HepG2 (cell line): ENCODE data around the gene HMBS.

Source experiments
- ATF7 ChIP-seq, 2 experiments: fragments of 450-650 bp in 1 of 2; sonication (generic) in 1 of 2; formaldehyde crosslinking in 1 of 2; IDR thresholded peaks; 2 replicates each; pipeline versions ENCODE4 v1.4.0 to v1.6.1; 2016 to 2020; ENCODE audit warnings: antibody characterized with exemption in 1 of 2, mild to moderate bottlenecking in 1 of 2, missing genetic modification reagents in 1 of 2
- CTCF ChIP-seq: sonication (generic); formaldehyde crosslinking; IDR thresholded peaks from 2 replicates; pipeline ENCODE4 v1.5.0; 2020; ENCODE audit warnings: mild to moderate bottlenecking, missing genetic modification reagents, moderate library complexity
- EZH2 ChIP-seq: conservative IDR thresholded peaks from 2 replicates; pipeline ENCODE4 v1.6.1; 2012; ENCODE audit warnings: mild to moderate bottlenecking, low read depth, low read length, moderate library complexity
- JUND ChIP-seq: sonication (generic); formaldehyde crosslinking; IDR thresholded peaks from 2 replicates; pipeline ENCODE4 v1.8.0; 2022; ENCODE audit warnings: mild to moderate bottlenecking, missing genetic modification reagents
- KLF6 ChIP-seq: IDR thresholded peaks from 2 replicates; pipeline ENCODE4 v1.8.0; 2016; ENCODE audit warnings: missing biosample characterization, missing genetic modification reagents
- MYC ChIP-seq: sonication (generic); formaldehyde crosslinking; IDR thresholded peaks from 2 replicates; pipeline ENCODE4 v1.9.0; 2021; ENCODE audit warnings: missing genetic modification reagents, borderline replicate concordance
- NFIC ChIP-seq: IDR thresholded peaks from 2 replicates; pipeline ENCODE4 v1.6.1; 2012; ENCODE audit warnings: mild to moderate bottlenecking, low read length, inconsistent platforms
- NR2C2 ChIP-seq: sonication (generic); formaldehyde crosslinking; IDR thresholded peaks from 2 replicates; pipeline ENCODE4 v1.4.0; 2020; ENCODE audit warnings: missing genetic modification reagents, mild to moderate bottlenecking, moderate library complexity, borderline replicate concordance
- NR3C1 ChIP-seq: sonication (generic); formaldehyde crosslinking; IDR thresholded peaks from 2 replicates; pipeline ENCODE4 v1.4.0; 2020; ENCODE audit warnings: missing genetic modification reagents
- PAX8 ChIP-seq: sonication (generic); formaldehyde crosslinking; IDR thresholded peaks from 2 replicates; pipeline ENCODE4 v1.8.0; 2022; ENCODE audit warnings: mild to moderate bottlenecking, missing genetic modification reagents, borderline replicate concordance
- ZBTB21 ChIP-seq: sonication (generic); formaldehyde crosslinking; IDR thresholded peaks from 2 replicates; pipeline ENCODE4 v1.4.0; 2020; ENCODE audit warnings: missing genetic modification reagents
- ZNF792 ChIP-seq: IDR thresholded peaks from 2 replicates; pipeline ENCODE4 v1.6.1; 2016
- TF ChIP-seq, protein P1 (sequence below): IDR thresholded peaks from 2 replicates; pipeline ENCODE4 v1.6.1; 2012; ENCODE audit warnings: low read depth, low read length, improper control_type of control experiment

GRCh38 chr11:119041821-119042514, 42.7 kb upstream of the HMBS start:
- TF ChIP-seq ZNF792 (no peak), CTCF (no peak), KLF6 (no peak), NR2C2 (no peak), ATF7 (IDR thresholded peaks at IDR 0.05) (no peak), ATF7 (CRISPR knock-in tag; IDR thresholded peaks at IDR 0.05) (no peak), ZBTB21 (no peak), EZH2 (no peak), NFIC (no peak), JUND (CRISPR knock-in tag) (no peak), PAX8 (CRISPR knock-in tag) (no peak), NR3C1 (no peak), MYC (CRISPR knock-in tag) (no peak)
- TF ChIP-seq, protein P1, sequence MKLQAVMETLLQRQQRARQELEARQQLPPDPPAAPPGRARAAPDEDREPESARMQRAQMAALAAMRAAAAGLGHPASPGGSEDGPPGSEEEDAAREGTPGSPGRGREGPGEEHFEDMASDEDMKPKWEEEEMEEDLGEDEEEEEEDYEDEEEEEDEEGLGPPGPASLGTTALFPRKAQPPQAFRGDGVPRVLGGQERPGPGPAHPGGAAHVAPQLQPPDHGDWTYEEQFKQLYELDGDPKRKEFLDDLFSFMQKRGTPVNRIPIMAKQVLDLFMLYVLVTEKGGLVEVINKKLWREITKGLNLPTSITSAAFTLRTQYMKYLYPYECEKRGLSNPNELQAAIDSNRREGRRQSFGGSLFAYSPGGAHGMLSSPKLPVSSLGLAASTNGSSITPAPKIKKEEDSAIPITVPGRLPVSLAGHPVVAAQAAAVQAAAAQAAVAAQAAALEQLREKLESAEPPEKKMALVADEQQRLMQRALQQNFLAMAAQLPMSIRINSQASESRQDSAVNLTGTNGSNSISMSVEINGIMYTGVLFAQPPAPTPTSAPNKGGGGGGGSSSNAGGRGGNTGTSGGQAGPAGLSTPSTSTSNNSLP: no peak
